Hepatocyte (in vitro differentiated cells): ENCODE results near the gene GLP1R.

Experiments
- CTCF ChIP-seq: fragments of 200-600 bp; sonication (generic); IDR thresholded peaks from 2 replicates; pipeline ENCODE4 v1.5.1; 2016; ENCODE audit warnings: antibody characterized with exemption, mild to moderate bottlenecking; ENCODE audit not compliant: poor library complexity
- EZH2 ChIP-seq: fragments of 200-600 bp; sonication (generic); IDR thresholded peaks from 2 replicates; pipeline ENCODE4 v1.6.1; 2016; ENCODE audit warnings: antibody characterized with exemption, mild to moderate bottlenecking, borderline replicate concordance
- EZH2phosphoT487 ChIP-seq: fragments of 200-600 bp; sonication (generic); IDR thresholded peaks from one replicate; pipeline ENCODE4 v1.6.1; 2018; ENCODE audit warnings: antibody characterized with exemption, mild to moderate bottlenecking, low read depth, moderate library complexity; ENCODE audit not compliant: unreplicated experiment, severe bottlenecking

DNA sequence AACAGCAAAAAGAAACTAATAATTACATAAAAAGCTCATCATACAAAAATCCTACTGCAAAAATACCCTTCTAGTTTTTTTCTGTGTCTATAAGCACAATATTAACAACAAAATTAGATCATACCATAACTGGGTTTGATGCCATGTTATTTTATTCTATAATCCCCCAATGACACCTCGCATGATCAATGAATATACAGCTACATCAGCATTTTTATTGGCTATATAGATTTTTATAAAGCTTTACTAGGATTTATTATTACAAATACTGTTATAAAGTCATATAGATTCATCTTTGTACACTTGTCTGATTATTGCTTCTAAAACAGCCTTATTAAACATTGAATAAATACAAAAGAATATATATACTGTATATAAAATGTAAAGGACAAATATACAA lies 45.1 kb upstream of the GLP1R start:
- no peak for TF ChIP-seq CTCF
- TF ChIP-seq EZH2 = no peak
- TF ChIP-seq EZH2phosphoT487 = no peak
